HCT116 (cell line): ENCODE data around the gene PDGFD. TPM values are rescaled to one million over a fixed set of nuclear protein-coding genes. Genes with fewer than 3 reads are reported as not detected.

Experiments
- ATAC-seq: fragments of 200-7000 bp; cut with Tn5 transposase; 2 replicates; pipeline ENCODE4 v1.9.1; 2020; ENCODE audit warnings: mild to moderate bottlenecking, moderate library complexity
- BruUV-seq: library from RNA; stranded (reverse); fragments of 400-500 nt; replicated peaks from 2 replicates; lab custom pipeline; 2021; lab: Mats Ljungman, UMichigan
- CTCF ChIA-PET: fragments of 300-600 bp; sonication (Branson Sonifier 250); formaldehyde crosslinking; loops from one replicate; lab custom pipeline; 2021; ENCODE audit warnings: antibody characterized with exemption; lab: Charles Lee
- POLR2A ChIA-PET: fragments of 300-600, 350-600 bp; sonication (Branson Sonifier 250); formaldehyde crosslinking; loops from one replicate; lab custom pipeline; 2021; ENCODE audit warnings: antibody characterized with exemption; lab: Charles Lee
- RAD21 ChIA-PET, 2 experiments: fragments of 300-600 bp; sonication (Branson Sonifier 250); formaldehyde crosslinking; loops; one replicate each; lab custom pipeline; 2023; ENCODE audit warnings: low total read pairs in 2 of 2; ENCODE audit not compliant: uncharacterized antibody in 2 of 2, unreplicated experiment in 2 of 2, low non-redundant PET in 1 of 2; lab: Charles Lee
- DNase-seq: peaks from one replicate; pipeline ENCODE4 v3.0.0-alpha.2; 2010; ENCODE audit warnings: low read depth, low spot score
- H2AFZ ChIP-seq: fragments of 200-600 bp; shearing (Covaris generic), sonication (generic); 2 replicates; pipeline ENCODE4 v1.6.1; 2017; ENCODE audit warnings: low read depth, mixed run types, mixed read lengths, antibody characterized with exemption, low read length; ENCODE audit not compliant: poor library complexity, severe bottlenecking
- H3K27ac ChIP-seq: 2 replicates; pipeline ENCODE4 v1.5.1; 2012; ENCODE audit warnings: low read depth, low read length
- H3K27me3 ChIP-seq: fragments of 200-600 bp; sonication (generic); 2 replicates; pipeline ENCODE4 v1.6.1; 2016; ENCODE audit warnings: mixed run types, low read length, mixed read lengths; ENCODE audit not compliant: insufficient read depth
- H3K36me3 ChIP-seq, 2 experiments: fragments of 200-500 bp in 1 of 2; fragments of 200-600 bp in 1 of 2; sonication (Bioruptor generic) in 1 of 2; sonication (generic) in 1 of 2; 2 replicates each; pipeline versions ENCODE4 v1.5.1 to v1.6.1; 2014 to 2016; ENCODE audit warnings: low read length in 2 of 2, inconsistent platforms in 1 of 2, mixed read lengths in 1 of 2, mixed run types in 1 of 2; ENCODE audit not compliant: insufficient read depth in 2 of 2, control insufficient read depth in 1 of 2
- H3K4me1 ChIP-seq, 2 experiments: fragments of 200-600 bp in 1 of 2; sonication (generic) in 1 of 2; 2 replicates each; pipeline versions ENCODE4 v1.5.1 to v1.6.1; 2012 to 2017; ENCODE audit warnings: low read length in 2 of 2, inconsistent platforms in 1 of 2, mild to moderate bottlenecking in 1 of 2, mixed read lengths in 1 of 2, mixed run types in 1 of 2, moderate library complexity in 1 of 2; ENCODE audit not compliant: insufficient read depth in 2 of 2, control insufficient read depth in 1 of 2
- H3K4me2 ChIP-seq: fragments of 200-600 bp; sonication (generic); 2 replicates; pipeline ENCODE4 v1.6.1; 2017; ENCODE audit warnings: mixed run types, low read length, mixed read lengths
- H3K4me3 ChIP-seq, 2 experiments: fragments of 200-600 bp in 1 of 2; sonication (generic) in 1 of 2; replicated peaks in 1 of 2; 2 replicates each; pipeline ENCODE4 v1.5.1; 2011 to 2016; ENCODE audit warnings: low read length in 2 of 2, control low read depth in 1 of 2, low read depth in 1 of 2, mild to moderate bottlenecking in 1 of 2, mixed read lengths in 1 of 2, mixed run types in 1 of 2
- H3K79me2 ChIP-seq: fragments of 200-600 bp; sonication (generic); 2 replicates; pipeline ENCODE4 v1.6.1; 2017; ENCODE audit warnings: mild to moderate bottlenecking, mixed run types, low read length, moderate library complexity, mixed read lengths; ENCODE audit not compliant: insufficient read depth
- H3K9ac ChIP-seq: fragments of 200-600 bp; sonication (generic); 2 replicates; pipeline ENCODE4 v1.6.1; 2016; ENCODE audit warnings: low read length, mixed read lengths
- H3K9me2 ChIP-seq: fragments of 200-600 bp; sonication (generic), shearing (Covaris generic); 2 replicates; pipeline ENCODE4 v1.6.1; 2017; ENCODE audit warnings: mixed run types, mild to moderate bottlenecking, moderate library complexity; ENCODE audit not compliant: insufficient read depth
- H3K9me3 ChIP-seq, 2 experiments: fragments of 200-500 bp in 1 of 2; fragments of 200-600 bp in 1 of 2; sonication (Bioruptor generic) in 1 of 2; sonication (generic) in 1 of 2; 2 replicates each; pipeline ENCODE4 v1.6.1; 2014 to 2017; ENCODE audit warnings: low read length in 2 of 2, mixed read lengths in 2 of 2, inconsistent platforms in 1 of 2, low read depth in 1 of 2, mild to moderate bottlenecking in 1 of 2, mixed run types in 1 of 2, moderate library complexity in 1 of 2; ENCODE audit not compliant: control insufficient read depth in 1 of 2, insufficient read depth in 1 of 2
- H4K20me1 ChIP-seq: fragments of 200-600 bp; sonication (generic), shearing (Covaris generic); 2 replicates; pipeline ENCODE4 v1.6.1; 2017; ENCODE audit warnings: mixed run types, mild to moderate bottlenecking, moderate library complexity; ENCODE audit not compliant: insufficient read depth
- ATF3 ChIP-seq: IDR thresholded peaks from 2 replicates; pipeline ENCODE4 v1.6.1; 2012
- CBX3 ChIP-seq: IDR thresholded peaks from 2 replicates; pipeline ENCODE4 v1.6.1; 2012; ENCODE audit warnings: low read depth
- CEBPB ChIP-seq: IDR thresholded peaks from 2 replicates; pipeline ENCODE4 v1.6.1; 2012; ENCODE audit warnings: low read depth
- CTCF ChIP-seq, 3 experiments: fragments of 200-600 bp in 1 of 3; sonication (generic) in 1 of 3; IDR thresholded peaks in 2 of 3; conservative IDR thresholded peaks in 1 of 3; 2 replicates each; pipeline ENCODE4 v1.5.1; 2012 to 2017; ENCODE audit warnings: low read depth in 2 of 3, low read length in 2 of 3, antibody characterized with exemption in 1 of 3, borderline replicate concordance in 1 of 3, control low read depth in 1 of 3, mild to moderate bottlenecking in 1 of 3, mixed read lengths in 1 of 3, mixed run types in 1 of 3, moderate library complexity in 1 of 3; ENCODE audit not compliant: insufficient read depth in 1 of 3
- JUND ChIP-seq: IDR thresholded peaks from 2 replicates; pipeline ENCODE4 v1.6.1; 2012
- MAX ChIP-seq: IDR thresholded peaks from 2 replicates; pipeline ENCODE4 v1.6.1; 2012
- POLR2AphosphoS5 ChIP-seq: IDR thresholded peaks from 2 replicates; pipeline ENCODE4 v1.6.1; 2011; ENCODE audit warnings: mild to moderate bottlenecking, low read depth, low read length, moderate library complexity
- REST ChIP-seq: IDR thresholded peaks from 2 replicates; pipeline ENCODE4 v1.6.1; 2012; ENCODE audit warnings: low read depth
- SIN3A ChIP-seq: IDR thresholded peaks from 2 replicates; pipeline ENCODE4 v1.6.1; 2012; ENCODE audit warnings: low read depth
- TCF7L2 ChIP-seq: IDR thresholded peaks from 2 replicates; pipeline ENCODE4 v1.7.0; 2011; ENCODE audit warnings: borderline replicate concordance, inconsistent platforms; ENCODE audit not compliant: insufficient read depth, insufficient read length; ENCODE audit errors: extremely low read depth
- YY1 ChIP-seq: IDR thresholded peaks from 2 replicates; pipeline ENCODE4 v1.6.1; 2011; ENCODE audit warnings: low read length, low read depth, moderate library complexity, mild to moderate bottlenecking; ENCODE audit not compliant: insufficient replicate concordance; ENCODE audit errors: extremely low read depth
- ZFX ChIP-seq: fragments of 450-650 bp; IDR thresholded peaks from 2 replicates; pipeline ENCODE4 v1.6.1; 2017
- ZNF274 ChIP-seq: fragments of 200-500 bp; sonication (Bioruptor generic); IDR thresholded peaks from 2 replicates; pipeline ENCODE4 v1.6.1; 2014; ENCODE audit warnings: mild to moderate bottlenecking, low read depth, low read length, inconsistent platforms
- intact Hi-C: fragments of 100-400 bp; cut with micrococcal nuclease; formaldehyde crosslinking; loops from 2 replicates; pipeline ENCODE4 v1.10.0; 2022
- total RNA-seq: library from RNA; stranded (reverse); gene quantifications from one replicate; pipeline ENCODE4 v1.2.1, GENCODE V29; 2021; ENCODE audit not compliant: unreplicated experiment

PDGFD gene
- total RNA-seq, 1 experiment from 2014 or later, result 0.34 TPM

- TF ChIP-seq CTCF (IDR thresholded peaks at IDR 0.05 in 2 of 3, conservative IDR thresholded peaks at IDR 0.05 in 1 of 3; ENCODE audit: borderline replicate concordance in 1 of 3, insufficient read depth in 1 of 3, low read depth in 2 of 3, low read length in 2 of 3) (no peak), ZNF274 (no peak), ATF3 (no peak), YY1 (no peak), MAX (no peak)
These were observed 223.4 kb downstream of the PDGFD start (continued) for GRCh38 chr11:103940551-103940950.

GRCh38 chr11:103939694-103940093 is 224.3 kb downstream of the PDGFD start:
- DNase-seq (no peak), ATAC-seq (no peak)
- H3K27ac ChIP-seq, result no peak overlapping the region
- H3K9me3 ChIP-seq, result no peaks in the 10 kb centered on the region
- POLR2A ChIA-PET, result no interaction called here
- H2AFZ ChIP-seq, result no peak overlapping the region
- H3K79me2 ChIP-seq, result no peaks in the 10 kb centered on the region
- no peaks in the 10 kb centered on the region for H3K27me3 ChIP-seq
- no peaks in the 10 kb centered on the region for H4K20me1 ChIP-seq
- H3K4me3 ChIP-seq, result no peak overlapping the region
- CTCF ChIA-PET, result no interaction called here
- RAD21 ChIA-PET, result no interaction called here
- H3K4me1 ChIP-seq, result no peaks in the 10 kb centered on the region
- H3K36me3 ChIP-seq, result no peaks in the 10 kb centered on the region
- BruUV-seq, result no TSS peak
- TF ChIP-seq POLR2AphosphoS5 (no peak), ZNF274 (no peak), TCF7L2 (no peak), ZFX (no peak), YY1 (no peak), SIN3A (no peak), JUND (no peak), CEBPB (no peak), REST (no peak), ATF3 (no peak), MAX (no peak), CBX3 (no peak)
- intact Hi-C loops, result no loop called here
- no peaks in the 10 kb centered on the region for H3K9me2 ChIP-seq
- H3K9ac ChIP-seq, result no peak overlapping the region
- no peak overlapping the region for H3K4me2 ChIP-seq
